NK-92 (cell line): ENCODE measurements around the gene SLC38A8.

Experiments
- DNase-seq: peaks from one replicate; lab custom pipeline; 2025; ENCODE audit not compliant: unreplicated experiment; lab: John Stamatoyannopoulos, UW

The SLC38A8 gene

DNA sequence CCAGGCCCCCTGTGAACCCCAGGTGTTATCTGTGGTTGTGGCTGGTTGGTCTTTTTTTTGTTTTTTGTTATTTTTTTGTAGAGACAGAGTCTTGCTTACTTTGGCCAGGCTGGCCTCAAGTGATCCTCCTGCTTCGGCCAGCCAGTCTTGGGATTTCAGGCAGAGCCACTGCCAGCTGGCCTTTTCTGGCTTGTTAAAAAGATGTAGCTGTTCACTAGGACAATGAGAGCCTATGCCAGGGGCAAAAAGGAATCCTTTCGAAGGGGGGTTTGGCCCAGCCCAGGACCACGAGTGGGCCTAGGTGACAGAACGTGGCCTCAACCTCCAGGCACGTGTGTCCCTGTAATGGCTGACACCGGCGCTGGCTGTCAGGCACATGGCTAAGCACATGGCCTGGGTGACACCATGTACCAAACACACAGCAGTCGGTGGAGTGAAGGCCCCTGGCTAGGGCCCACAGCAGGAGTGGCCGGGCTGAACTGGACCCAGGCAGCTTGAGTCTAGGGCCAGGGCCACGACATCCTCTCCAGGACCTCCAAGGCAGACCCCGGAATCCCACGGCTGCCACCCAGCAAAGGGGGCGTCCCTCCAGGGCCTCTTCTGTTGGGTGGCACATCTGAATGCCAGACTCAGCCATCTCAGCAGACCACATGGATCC lies 6.9 kb upstream of the SLC38A8 start:
- no peak for DNase-seq

- no peak for DNase-seq
Observed at GRCh38 chr16:84048871-84049270, 6.3 kb upstream of the SLC38A8 start.

GRCh38 chr16:84048270-84048669 lies 5.7 kb upstream of the SLC38A8 start:
- DNase-seq = no peak

GRCh38 chr16:84047626-84048025 lies 5.0 kb upstream of the SLC38A8 start:
- no peak for DNase-seq

DNA sequence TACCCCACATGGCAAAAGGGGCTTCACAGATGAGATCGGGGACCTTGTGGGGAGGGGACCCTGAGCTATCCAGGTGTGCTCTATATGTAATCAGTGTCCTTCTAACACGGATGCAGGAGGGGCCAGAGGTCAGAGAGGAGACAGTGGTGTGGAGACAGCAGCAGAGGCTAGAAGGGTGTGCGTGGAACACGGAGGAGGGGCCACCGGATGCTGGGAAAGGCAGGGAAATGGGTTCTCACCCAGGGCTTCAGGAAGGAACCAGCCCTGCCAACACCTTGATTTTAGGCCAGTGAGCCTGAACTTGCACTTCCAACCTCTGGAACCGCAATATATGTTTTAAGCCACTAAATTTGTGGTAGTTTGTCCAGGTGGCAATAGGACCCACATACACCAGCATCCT lies 4.6 kb upstream of the SLC38A8 start:
- DNase-seq = no peak

DNA sequence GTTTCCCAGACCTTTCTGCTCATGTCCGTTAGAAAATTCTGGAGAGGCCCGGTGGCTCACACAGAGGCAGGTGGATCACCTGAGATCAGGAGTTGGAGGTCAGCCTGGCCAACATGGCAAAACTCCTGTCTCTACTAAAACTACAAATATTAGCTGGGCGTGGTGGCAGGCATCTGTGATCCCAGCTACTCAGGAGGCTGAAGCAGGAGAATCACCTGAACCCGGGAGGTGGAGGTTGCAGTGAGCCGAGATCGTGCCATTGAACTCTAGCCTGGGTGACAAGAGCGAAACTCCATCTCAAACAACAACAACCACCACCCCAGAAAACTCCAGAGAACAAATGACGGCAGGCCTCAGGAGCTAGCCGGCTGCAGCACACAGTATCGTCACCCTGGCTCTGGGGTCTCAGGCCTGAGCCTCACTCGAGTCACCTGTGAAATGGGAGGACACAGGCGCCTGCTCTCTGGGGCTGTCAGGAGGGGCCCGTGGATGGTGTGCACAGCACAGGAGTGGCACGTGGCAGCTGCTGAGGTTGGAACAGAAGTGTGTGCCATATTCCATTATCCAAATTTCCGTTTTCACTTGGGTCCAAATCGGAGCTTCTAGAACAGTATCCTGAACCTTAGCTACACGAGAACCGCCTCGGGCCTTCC lies 3.3 kb upstream of the SLC38A8 start:
- DNase-seq = no peak

DNA sequence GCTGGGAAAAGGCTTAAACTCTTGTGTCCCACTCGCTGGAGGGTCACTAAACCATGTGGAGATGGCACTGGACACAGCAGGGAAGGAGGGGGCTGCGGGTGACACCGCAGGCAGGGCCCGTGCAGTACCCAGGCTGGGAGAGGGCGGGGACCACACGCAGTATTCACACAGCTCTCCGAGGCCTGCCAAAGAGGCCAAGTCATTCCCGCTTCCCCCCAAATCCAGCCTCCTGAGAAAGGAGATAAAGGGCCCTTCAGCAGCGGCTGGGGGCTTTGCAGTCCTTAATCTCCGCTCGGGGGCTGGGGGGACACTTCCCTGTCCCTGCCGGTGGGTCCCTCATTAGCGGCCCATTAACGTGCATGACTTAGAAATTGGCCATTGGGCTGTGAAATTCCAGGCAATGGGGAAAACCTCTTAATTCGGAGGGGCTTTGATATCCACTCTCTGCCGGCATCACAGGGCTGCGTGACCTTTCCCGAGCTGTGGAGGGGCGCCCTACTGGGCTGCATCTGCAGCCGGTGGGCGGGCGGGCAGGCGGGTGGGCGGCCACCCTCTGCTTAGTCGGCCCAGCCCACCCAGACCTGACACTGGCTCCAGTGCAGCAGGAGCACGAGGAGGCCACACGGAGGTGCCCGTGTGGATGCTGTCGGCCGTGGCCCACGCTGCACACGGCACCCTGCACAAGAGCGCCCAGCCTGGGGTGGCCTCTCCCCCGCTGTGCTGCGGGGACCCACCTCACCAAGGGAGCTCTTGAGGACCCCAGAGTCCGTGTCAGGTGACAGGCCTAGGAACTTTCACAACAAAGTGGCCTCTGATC lies 2.6 kb upstream of the SLC38A8 start:
- no peak for DNase-seq

DNA sequence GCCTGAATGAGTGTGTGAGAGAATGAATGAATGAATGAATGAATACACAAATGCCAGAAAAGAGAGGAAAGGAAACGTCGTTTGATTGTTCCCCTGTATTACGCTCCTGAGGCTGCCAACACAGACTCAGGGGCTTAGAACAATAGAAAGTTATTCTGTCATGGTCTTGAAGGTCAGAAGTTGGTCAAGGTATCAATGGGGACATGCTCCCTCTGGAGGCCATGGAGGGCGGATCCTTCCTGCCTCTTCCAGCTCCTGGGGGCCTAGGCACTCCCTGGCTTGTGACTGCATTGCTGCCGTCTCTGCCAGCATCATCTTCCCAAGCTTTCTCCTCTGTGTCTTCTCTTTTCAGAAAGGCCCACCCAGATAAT lies 1.5 kb upstream of the SLC38A8 start:
- no peak for DNase-seq

- DNase-seq = no peak
Observed at GRCh38 chr16:84043486-84044117, 1.0 kb upstream of the SLC38A8 start.

DNA sequence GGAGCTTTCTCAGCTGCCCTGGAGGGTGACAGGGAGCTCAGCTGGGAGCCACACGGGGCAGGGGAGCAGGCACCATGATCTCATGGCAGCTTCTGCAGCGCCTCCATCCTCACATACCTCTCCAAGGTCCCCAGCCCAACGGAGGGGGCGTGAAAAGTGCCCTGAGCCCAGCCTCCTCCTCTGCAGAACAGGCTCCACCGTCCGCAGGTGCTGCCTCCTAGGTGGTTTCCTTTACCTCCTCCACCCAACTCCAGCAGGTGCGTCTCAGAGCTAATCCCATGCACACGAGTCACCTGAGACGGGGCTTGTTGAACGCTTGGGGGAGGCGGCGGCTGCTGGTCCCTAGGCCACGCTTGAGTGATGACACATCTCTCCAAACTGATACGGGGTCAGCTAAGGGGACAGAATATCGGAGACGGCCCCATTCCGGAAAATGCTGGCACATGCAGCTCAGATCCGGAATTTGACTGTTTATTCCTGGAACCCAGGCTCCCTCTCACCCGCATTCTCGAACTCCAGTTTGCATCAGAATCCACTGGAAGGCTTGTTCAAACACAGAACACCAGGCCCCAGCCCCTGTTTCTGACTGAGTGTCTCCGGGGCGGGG lies 387 bp upstream of the SLC38A8 start:
- DNase-seq = no peak

GRCh38 chr16:84041881-84042280 lies 714 bp downstream of the SLC38A8 start:
- DNase-seq = no peak

- DNase-seq = no peak
Observed at GRCh38 chr16:84040823-84041820, 1.5 kb downstream of the SLC38A8 start.

- no peak for DNase-seq
Observed at GRCh38 chr16:84040226-84040822, 2.3 kb downstream of the SLC38A8 start.

DNA sequence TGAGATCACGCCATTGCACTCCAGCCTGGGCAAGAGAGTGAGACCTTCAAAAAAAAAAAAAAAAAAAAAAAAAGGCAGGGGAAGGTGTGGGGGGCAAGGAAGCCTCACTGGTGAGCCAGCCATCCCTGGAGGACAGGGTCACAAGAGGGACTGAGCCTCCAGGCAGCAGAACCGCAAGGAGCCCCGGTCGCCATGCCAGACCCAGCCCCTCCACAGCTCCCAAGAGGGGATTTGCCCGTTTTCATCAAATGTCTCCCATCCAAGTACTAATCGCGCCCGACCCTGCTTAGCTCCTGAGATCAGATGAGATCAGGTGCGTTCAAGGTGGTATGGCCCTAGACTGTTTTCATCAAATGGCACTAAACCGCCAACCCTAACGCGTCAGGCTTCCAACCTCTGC lies 2.9 kb downstream of the SLC38A8 start:
- DNase-seq = no peak

- no peak for DNase-seq
Observed at GRCh38 chr16:84038469-84038868, 4.1 kb downstream of the SLC38A8 start.

- no peak for DNase-seq
Observed at GRCh38 chr16:84036982-84037425, 5.6 kb downstream of the SLC38A8 start.

DNA sequence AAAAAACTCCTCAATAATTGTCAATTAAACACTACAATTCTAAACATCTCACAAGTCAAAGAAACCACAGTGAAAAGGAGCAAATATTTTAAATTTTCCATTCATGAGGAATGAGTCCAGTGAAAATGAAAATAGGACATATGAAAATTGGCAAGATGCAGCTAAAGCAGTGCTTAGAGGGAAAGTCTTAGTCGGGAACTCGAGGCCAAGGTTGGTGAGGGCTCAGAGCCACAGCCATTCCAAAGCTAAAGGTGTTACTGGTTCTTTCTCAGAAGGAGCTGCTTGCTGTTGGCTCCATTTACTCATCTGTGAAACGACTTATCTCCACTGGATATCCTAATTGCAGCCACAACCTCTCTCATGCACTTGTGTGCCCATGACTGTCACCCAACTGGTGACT lies 6.5 kb downstream of the SLC38A8 start:
- no peak for DNase-seq

- DNase-seq = no peak
Observed at GRCh38 chr16:84034516-84034915, 8.1 kb downstream of the SLC38A8 start.
